ENCODE data around the gene BCOR. TPM values are rescaled to one million over a fixed set of nuclear protein-coding genes. Genes with fewer than 3 reads are reported as not detected.

BCOR gene
- total and polyA plus RNA-seq, 2 of the 13 experiments (the other 11 are each of a cell fraction or from before 2014, with no cell fraction given), result 14.3 to 15.2 TPM

DNA sequence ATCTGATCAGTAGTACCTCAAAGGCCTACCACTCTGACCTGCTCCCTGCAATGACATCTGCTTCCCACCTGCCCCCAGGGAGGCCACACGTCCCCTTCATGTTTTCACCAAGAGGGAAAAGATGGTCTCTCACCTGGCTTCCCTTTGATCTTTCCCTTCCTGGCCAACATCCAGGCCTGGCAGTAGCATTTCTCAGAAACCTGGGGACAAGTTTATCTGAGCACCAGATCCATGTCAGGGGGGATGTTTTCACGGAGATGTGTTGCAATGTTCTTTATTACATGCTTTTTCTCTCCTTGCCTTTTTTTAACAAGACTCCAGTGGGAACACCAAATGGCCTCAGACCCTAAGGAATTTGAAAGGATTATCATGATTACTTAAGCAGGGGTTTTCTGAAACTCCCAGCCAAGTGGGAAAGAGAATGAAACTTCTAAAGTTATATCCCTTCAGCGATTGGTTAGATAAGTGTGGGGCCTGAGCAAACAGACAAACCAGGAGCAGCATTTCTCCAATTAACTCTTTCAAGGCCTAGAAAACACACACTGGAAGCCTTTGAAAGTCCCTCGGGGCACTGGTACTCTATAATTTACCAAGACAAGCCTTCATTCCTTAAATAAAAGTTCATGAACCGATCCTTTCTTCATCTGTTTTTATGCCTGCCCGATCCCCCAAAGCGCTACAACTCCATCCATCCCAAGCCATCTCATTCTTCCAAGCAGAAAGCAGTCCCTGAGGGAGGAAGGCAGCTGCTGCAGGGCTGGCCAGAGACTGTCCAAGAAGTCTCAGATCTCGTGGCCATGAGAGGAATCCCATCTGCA is 94.1 kb downstream of the BCOR start (continued):
- TF ChIP-seq, protein P1, sequence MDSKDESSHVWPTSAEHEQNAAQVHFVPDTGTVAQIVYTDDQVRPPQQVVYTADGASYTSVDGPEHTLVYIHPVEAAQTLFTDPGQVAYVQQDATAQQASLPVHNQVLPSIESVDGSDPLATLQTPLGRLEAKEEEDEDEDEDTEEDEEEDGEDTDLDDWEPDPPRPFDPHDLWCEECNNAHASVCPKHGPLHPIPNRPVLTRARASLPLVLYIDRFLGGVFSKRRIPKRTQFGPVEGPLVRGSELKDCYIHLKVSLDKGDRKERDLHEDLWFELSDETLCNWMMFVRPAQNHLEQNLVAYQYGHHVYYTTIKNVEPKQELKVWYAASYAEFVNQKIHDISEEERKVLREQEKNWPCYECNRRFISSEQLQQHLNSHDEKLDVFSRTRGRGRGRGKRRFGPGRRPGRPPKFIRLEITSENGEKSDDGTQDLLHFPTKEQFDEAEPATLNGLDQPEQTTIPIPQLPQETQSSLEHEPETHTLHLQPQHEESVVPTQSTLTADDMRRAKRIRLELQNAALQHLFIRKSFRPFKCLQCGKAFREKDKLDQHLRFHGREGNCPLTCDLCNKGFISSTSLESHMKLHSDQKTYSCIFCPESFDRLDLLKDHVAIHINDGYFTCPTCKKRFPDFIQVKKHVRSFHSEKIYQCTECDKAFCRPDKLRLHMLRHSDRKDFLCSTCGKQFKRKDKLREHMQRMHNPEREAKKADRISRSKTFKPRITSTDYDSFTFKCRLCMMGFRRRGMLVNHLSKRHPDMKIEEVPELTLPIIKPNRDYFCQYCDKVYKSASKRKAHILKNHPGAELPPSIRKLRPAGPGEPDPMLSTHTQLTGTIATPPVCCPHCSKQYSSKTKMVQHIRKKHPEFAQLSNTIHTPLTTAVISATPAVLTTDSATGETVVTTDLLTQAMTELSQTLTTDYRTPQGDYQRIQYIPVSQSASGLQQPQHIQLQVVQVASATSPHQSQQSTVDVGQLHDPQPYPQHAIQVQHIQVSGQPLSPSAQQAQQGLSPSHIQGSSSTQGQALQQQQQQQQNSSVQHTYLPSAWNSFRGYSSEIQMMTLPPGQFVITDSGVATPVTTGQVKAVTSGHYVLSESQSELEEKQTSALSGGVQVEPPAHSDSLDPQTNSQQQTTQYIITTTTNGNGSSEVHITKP (CRISPR knock-in tag; IDR thresholded peaks at IDR 0.05; ENCODE audit: low read depth), result no peak
- TF ChIP-seq NFKBIZ (CRISPR knock-in tag; IDR thresholded peaks at IDR 0.05), result 0 out of 2 replicates have a peak, but pooled peaks have one; percentile 47
- TF ChIP-seq, protein P2, sequence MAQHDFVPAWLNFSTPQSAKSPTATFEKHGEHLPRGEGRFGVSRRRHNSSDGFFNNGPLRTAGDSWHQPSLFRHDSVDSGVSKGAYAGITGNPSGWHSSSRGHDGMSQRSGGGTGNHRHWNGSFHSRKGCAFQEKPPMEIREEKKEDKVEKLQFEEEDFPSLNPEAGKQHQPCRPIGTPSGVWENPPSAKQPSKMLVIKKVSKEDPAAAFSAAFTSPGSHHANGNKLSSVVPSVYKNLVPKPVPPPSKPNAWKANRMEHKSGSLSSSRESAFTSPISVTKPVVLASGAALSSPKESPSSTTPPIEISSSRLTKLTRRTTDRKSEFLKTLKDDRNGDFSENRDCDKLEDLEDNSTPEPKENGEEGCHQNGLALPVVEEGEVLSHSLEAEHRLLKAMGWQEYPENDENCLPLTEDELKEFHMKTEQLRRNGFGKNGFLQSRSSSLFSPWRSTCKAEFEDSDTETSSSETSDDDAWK (CRISPR knock-in tag; IDR thresholded peaks at IDR 0.05), result no peak
- TF ChIP-seq, protein P3, sequence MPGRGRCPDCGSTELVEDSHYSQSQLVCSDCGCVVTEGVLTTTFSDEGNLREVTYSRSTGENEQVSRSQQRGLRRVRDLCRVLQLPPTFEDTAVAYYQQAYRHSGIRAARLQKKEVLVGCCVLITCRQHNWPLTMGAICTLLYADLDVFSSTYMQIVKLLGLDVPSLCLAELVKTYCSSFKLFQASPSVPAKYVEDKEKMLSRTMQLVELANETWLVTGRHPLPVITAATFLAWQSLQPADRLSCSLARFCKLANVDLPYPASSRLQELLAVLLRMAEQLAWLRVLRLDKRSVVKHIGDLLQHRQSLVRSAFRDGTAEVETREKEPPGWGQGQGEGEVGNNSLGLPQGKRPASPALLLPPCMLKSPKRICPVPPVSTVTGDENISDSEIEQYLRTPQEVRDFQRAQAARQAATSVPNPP (CRISPR knock-in tag; IDR thresholded peaks at IDR 0.05), result no peak
- no peak for TF ChIP-seq U2AF1 (optimal IDR thresholded peaks at IDR 0.05; ENCODE audit: low read depth, low read length)
- TF ChIP-seq, protein P4, sequence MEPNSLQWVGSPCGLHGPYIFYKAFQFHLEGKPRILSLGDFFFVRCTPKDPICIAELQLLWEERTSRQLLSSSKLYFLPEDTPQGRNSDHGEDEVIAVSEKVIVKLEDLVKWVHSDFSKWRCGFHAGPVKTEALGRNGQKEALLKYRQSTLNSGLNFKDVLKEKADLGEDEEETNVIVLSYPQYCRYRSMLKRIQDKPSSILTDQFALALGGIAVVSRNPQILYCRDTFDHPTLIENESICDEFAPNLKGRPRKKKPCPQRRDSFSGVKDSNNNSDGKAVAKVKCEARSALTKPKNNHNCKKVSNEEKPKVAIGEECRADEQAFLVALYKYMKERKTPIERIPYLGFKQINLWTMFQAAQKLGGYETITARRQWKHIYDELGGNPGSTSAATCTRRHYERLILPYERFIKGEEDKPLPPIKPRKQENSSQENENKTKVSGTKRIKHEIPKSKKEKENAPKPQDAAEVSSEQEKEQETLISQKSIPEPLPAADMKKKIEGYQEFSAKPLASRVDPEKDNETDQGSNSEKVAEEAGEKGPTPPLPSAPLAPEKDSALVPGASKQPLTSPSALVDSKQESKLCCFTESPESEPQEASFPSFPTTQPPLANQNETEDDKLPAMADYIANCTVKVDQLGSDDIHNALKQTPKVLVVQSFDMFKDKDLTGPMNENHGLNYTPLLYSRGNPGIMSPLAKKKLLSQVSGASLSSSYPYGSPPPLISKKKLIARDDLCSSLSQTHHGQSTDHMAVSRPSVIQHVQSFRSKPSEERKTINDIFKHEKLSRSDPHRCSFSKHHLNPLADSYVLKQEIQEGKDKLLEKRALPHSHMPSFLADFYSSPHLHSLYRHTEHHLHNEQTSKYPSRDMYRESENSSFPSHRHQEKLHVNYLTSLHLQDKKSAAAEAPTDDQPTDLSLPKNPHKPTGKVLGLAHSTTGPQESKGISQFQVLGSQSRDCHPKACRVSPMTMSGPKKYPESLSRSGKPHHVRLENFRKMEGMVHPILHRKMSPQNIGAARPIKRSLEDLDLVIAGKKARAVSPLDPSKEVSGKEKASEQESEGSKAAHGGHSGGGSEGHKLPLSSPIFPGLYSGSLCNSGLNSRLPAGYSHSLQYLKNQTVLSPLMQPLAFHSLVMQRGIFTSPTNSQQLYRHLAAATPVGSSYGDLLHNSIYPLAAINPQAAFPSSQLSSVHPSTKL (CRISPR knock-in tag; IDR thresholded peaks at IDR 0.05), result peak; percentile 77
- TF ChIP-seq SALL1 (CRISPR knock-in tag; IDR thresholded peaks at IDR 0.05), result peak; percentile 63
- TF ChIP-seq ZNF549 (CRISPR knock-in tag; IDR thresholded peaks at IDR 0.05), result no peak
- no peak for TF ChIP-seq ZBTB14 (CRISPR knock-in tag; IDR thresholded peaks at IDR 0.05)
- TF ChIP-seq HNRNPUL1 (IDR thresholded peaks at IDR 0.05; ENCODE audit: low read depth, low read length), result no peak
- TF ChIP-seq, protein P5, sequence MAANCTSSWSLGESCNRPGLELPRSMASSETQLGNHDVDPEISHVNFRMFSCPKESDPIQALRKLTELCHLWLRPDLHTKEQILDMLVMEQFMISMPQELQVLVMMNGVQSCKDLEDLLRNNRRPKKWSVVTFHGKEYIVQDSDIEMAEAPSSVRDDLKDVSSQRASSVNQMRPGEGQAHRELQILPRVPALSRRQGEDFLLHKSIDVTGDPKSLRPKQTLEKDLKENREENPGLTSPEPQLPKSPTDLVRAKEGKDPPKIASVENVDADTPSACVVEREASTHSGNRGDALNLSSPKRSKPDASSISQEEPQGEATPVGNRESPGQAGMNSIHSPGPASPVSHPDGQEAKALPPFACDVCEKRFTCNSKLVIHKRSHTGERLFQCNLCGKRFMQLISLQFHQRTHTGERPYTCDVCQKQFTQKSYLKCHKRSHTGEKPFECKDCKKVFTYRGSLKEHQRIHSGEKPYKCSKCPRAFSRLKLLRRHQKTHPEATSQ (CRISPR knock-in tag; IDR thresholded peaks at IDR 0.05; ENCODE audit: borderline replicate concordance), result no peak
- TF ChIP-seq MIER3 (CRISPR knock-in tag; IDR thresholded peaks at IDR 0.05; ENCODE audit: borderline replicate concordance), result peak; percentile 33; the same call in 1 of the 2 replicates
- no peak for TF ChIP-seq HIVEP1 (CRISPR knock-in tag; IDR thresholded peaks at IDR 0.05)
- TF ChIP-seq WIZ (CRISPR knock-in tag; IDR thresholded peaks at IDR 0.05), result no peak
- peak; percentile 64 for TF ChIP-seq ASH2L (IDR thresholded peaks at IDR 0.05; ENCODE audit: insufficient read length, low read depth, low read length)
